HG02763 (cell line): ENCODE data around the gene COL18A1.

Experiments
- ATAC-seq: cut with Tn5 transposase; IDR thresholded peaks from one replicate; pipeline ENCODE4 v1.9.1; 2021; ENCODE audit warnings: mild to moderate bottlenecking, moderate library complexity; ENCODE audit not compliant: unreplicated experiment

The COL18A1 gene

GRCh38 chr21:45412491-45412890 lies 7.5 kb downstream of the COL18A1 start:
- no peak for ATAC-seq

DNA sequence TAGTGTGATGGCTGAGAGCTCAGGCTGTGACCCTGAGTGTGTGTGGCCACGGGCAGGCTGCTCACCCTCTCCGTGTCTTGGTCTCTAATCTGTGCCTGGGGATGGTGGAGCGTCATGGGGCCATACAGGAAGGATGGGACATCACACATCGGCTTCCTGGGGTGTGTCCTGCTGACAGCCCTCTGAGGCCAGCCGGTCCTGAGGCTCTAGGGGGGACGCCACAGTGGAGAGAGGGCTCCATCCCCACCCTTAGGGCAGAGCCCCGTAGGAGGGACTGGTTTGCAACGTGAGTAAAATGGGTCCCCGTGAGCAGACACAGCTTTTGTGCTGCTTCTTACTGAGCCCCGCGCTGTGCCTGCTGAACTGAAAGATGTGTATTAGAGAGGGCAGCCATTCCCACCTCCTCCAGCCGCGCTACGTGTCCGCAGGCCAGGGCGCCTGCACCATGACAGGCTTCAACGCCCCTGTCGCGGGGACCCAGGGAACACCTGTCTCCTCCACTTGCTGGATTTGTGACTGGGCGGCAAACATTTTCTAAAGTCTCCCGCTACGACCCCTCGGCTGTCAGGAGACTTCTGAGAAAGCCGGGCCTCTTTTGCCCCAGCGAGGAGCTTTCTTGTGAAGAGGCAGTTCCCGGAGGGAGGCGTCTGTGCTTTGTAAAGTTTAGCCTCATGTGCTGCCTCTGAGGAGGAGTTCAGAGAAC lies 8.1 kb downstream of the COL18A1 start:
- ATAC-seq, result no peak

GRCh38 chr21:45413922-45414321 lies 9.0 kb downstream of the COL18A1 start:
- no peak for ATAC-seq

DNA sequence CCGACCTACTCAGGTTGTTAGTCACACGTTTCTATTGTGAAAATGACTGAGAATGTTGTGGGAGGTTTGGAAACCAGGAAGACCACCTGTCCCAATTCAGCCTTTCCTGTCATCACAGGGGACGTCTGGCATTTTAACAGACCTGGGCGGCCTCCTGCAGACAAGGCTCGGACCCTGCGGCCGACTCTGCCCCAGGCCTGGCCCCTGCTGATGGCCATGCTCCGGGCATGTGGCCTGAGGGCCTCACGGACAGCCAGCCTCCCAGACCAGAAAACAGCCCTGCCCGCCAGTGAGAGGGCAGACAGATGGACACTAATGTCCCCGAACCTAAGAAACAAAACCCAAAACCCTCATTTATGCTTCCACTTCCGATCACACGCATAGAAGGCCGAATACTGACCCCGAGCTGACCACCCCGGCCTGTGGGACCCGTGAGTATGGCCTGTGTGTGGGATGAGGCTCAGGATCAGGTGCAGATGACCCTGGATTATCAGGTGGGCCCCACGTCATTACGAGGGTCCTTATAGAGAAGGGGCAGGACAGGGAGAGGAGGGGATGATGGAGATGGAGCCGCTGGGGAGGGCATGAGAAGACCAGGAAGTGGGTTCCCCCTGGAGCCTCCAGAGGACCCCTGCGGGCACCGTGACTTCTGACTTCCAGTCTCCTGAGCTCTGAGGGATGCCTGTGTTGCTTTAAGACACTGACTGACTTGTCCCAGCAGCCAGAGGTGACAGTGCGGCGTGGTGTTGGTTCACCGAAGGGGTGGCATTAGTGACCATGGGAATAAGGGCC lies 9.6 kb downstream of the COL18A1 start:
- no peak for ATAC-seq

DNA sequence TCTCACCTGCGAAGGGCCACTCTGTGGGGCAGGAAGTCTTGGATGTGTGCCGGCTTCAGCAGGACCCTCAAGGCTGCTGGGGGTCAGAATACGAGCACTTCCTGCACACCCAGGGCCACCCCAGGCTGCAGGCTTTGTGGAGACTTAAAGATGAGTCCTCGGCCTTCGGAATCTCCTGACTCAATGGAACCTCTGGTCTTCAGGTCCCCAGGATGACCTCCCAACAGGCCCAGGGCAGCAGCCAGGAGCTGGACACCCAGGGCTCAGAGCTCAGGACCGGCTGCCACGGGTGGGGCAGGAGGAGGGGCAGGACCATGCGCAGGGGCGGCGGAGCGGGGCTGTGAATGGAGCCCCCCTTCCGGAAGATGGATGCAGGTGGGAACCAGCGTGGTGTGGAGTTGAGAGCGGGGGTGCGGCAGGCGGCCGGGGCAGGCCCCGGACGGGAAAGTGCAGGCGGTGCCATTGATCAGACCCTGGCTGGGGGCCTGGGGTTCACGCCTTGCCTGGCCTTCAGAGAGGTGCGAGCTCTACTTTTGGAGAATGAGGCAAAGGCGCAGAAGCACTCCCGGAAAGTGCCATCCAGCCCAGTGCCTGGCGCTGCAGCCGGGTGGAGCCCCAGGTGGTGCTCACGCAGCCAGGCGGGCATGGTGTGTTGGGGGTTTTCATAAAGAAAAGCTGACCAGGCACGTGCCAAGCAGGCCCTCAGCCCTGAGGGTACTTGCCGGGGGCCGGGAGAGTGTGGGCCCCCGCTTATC lies 10.4 kb downstream of the COL18A1 start:
- ATAC-seq, result no peak

GRCh38 chr21:45415943-45416611 lies 11.1 kb downstream of the COL18A1 start:
- no peak for ATAC-seq

DNA sequence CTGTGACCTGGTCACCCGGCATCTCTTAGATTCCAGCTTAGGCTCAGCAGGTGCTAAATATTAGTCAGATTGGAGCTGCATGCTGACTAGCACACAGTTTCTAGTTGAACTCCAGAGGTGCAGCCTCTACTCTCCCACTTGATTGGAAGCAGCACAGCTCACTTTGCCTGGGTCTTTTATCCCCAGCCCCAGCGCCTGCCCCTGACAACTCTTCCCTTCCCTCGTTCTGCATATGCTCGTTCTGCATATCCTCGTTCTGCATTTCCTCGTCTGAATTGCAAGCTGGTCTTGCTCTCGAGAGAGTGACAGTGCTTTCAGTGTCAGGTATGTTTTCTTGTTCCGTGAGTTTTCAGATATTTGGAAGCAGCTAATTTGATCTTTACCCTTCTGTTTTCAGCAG lies 11.7 kb downstream of the COL18A1 start:
- no peak for ATAC-seq

- ATAC-seq, result no peak
Observed at GRCh38 chr21:45417256-45417950, 12.4 kb downstream of the COL18A1 start.

DNA sequence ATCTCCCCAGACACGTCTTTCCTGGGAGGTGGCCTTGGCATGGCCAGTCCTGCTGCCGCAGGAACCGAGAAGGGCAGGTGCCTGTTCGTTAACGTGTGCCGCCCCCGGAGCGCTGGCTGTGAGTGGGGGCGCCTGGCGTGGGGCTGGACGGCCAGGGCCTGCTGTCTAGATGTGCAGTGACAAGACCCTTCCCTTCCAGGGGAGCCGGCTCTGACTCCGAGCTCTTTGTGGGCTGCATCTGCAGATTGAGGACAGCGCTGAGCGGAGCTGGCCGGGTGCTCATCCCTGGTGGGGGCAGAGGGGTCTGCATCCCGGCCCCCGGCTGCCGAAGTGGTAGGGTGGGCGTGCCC lies 13.0 kb downstream of the COL18A1 start:
- ATAC-seq, result no peak

DNA sequence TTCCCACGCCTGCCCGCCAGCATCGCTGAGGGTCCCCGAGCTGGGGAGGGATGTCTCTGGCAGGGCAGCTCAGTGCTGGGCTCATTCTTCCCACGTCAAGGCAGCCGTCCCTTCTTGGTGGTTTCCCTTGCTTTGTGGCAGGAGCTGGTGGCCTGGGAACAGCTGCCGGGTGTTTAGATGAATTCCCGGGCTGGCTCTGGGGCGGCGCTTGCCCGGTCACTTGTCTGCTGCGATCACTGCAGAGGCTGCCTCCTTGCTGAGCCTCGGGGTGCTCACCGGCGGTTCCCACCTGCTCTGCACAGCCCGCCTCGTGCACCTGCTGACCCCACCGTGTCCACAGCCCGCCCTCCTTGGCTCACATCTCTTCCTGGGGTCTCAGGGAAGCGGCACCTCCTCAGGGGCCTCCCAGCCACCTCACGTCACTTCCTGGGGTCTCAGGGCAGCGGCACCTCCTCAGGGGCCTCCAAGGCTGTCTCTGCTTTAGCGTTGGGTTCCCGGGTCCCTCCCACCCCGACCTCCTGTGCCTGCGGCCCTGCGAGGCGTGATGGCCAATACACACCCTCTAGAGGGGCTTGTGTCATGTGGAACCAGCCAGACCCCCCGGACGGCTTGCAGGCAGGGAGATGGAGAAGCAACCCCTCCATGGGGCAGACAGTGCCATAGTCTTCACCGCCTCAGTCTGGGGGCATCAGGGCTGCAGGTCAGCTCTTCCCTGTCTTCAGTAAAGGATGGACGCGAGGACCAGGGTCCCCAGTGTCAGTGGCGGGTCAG lies 13.5 kb downstream of the COL18A1 start:
- ATAC-seq, result no peak

DNA sequence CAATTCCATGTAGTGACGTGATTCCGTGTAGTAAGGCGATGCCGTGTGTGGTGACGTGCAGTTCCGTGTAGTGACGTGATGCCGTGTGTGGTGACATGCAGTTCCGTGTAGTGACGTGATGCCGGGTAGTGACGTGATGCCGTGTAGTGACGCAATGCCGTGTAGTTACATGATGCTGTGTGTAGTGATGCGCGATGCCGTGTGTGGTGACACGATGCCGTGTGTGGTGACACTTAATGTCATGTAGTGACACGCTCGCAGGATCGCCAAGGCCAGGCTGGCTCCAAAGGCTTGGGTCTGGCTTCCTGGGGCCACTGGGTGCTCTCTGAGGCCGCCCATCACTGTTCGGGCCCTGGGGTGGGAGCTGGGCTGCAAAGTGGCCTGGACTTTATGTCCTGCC lies 14.2 kb downstream of the COL18A1 start:
- no peak for ATAC-seq

GRCh38 chr21:45420061-45421041 lies 15.4 kb downstream of the COL18A1 start:
- ATAC-seq, result no peak

GRCh38 chr21:45421071-45421845 lies 16.3 kb downstream of the COL18A1 start:
- no peak for ATAC-seq

- ATAC-seq, result no peak
Observed at GRCh38 chr21:45421846-45422775, 17.1 kb downstream of the COL18A1 start.

DNA sequence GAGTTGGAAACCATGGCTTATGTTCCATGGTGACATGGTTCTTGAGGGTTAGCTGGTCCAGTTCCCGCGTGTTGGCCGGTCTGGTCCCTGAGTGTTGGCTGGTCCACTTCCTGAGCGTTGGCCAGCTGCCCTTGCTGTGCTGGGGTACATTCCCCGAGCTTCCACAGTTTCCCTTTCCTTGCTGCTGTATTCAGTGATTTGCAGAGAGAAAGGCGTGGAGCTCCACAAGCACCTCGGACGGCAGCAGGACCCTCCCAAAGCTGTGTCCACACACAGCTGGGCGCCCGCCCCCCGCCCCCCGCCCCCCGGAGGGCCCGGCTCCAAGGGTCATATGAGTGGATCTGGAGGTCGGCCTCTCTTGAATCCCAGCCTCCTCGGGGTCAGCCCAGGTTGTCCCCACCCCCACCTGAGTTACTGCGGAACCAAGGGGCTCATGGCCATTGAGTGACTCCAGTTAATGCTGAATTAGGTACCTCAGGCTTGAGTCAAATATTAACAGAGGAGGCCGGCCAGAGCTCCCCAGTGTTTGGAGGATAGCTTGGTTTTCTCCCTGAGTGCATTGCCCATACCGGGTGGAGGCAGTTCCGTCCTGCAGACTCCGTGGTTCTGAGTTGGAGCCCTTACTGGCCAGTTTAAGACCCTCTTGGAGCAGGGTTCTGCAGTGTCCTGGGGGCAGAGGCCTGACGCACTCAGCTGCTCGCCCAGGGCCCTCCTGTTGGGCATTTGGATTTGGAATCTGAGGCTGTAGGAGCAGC lies 18.4 kb downstream of the COL18A1 start:
- ATAC-seq, result no peak
